Limb (tissue), 2 donors: Measurements from ENCODE around the gene HCFC1R1.

Experiments
- DNase-seq, 2 donors: peaks; one replicate each; pipeline ENCODE4 v3.0.0-alpha.2; 2016; ENCODE audit errors: extremely low spot score in 2 of 2

Gene HCFC1R1

DNA sequence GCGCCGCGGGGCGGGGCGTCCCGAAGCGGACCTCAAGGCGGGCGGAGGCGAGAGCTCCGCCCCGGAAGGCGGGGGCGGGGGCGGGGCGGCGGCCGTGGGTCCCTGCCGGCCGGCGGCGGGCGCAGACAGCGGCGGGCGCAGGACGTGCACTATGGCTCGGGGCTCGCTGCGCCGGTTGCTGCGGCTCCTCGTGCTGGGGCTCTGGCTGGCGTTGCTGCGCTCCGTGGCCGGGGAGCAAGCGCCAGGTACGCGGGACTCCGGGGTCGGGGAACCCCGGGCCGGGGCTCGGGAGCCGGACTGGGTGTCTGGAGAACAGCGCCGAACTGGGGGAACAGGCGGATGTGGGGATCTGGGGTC lies 3.5 kb downstream of the HCFC1R1 start, which contains the start of gene TNFRSF12A:
Gene TNFRSF12A, plus strand, starts transcription at position 122 of the 357 bp plus-strand sequence. Its CDS starts 30 bp downstream, at position 152.
- DNase-seq, result peak; percentile 70 to 86

DNA sequence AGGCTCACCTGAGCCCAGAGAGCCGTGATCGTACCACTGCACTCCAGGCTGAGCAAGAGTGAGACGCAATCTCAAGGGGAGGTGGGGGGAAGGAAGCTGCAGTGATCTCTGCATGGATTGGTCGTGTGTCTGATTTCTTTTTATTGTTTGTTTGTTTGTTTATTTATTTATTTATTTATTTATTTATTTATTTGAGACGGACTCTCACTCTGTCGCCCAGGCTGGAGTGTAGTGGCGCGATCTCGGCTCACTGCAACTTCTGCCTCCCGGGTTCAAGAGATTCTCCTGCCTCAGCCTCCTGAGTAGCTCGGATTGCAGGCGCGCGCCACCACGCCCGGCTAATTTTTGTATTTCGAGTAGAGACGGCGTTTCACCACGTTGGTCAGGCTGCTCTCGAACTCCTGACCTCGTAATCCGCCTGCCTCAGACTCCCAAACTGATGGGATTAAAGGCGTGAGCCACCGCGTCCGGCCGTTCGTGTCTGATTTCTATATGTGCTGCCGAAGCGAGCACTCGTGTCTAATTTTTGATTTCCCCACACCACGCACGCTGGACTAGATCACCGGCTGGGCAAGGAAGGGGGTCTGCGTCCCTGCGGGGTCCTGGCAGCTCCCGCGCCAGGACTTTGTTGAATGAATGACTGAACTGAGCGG lies 4.0 kb downstream of the HCFC1R1 start:
- DNase-seq, result no peak

DNA sequence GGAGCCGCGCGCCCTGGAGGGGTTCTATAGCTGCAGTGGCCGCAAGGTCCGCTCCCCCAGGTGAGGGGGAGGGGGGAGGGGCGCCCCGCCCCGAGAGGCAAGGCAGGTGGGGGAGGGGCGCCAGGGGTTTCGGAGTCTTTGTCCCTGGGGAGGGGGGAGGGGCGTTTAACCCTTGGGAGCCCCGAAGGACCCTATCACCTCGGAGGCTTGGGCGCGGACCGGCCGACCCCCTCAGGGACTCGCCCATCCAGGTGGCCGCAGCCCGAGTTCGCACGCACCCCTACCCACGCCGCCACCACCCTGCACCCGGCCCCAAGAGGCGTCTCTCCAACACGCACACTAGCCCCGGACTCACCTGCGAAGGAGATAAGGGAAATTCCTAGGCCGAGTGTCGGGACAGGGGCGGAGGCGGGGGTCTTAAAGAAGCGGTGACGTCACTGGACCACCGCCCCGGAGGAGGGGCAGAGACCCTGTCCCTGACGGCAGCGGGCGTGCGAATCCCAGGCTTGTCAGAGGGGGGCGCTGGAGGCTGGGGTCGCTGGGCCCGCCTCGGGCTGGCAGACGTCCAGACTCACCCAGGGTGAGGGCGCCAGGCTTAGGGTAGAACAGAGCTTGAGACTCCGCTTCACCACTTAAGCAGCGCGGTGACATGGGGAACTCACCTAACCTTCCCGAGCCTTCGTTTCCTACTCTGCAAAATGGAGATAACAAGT lies 5.8 kb downstream of the HCFC1R1 start, which contains the start of gene CLDN6:
Gene CLDN6, minus strand, starts transcription at position 390 of the 713 bp plus-strand sequence. CDS start 2,162 bp downstream, outside the sequence.
- peak in 1 of 2 donors; percentile 73 for DNase-seq

DNA sequence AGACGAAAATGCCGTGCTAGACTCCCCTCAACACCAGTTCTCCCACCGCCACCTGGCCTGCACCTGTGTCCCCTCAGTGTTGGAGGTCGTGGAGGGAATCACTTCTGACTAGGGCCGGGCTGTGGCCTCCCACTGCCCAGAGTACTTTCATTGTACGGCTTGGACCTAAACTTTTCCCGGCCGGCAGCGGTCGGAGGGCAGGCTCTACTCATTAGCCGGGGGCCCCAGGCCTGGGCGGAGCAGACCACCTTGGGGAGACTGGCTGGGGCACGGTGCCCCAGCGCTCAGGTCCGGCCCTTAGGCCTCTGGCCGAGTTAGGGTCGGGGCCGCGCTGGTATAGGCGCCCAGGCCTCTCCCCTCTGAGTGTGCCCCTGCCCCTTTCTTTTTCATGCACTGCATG lies 6.4 kb downstream of the HCFC1R1 start:
- no peak for DNase-seq

DNA sequence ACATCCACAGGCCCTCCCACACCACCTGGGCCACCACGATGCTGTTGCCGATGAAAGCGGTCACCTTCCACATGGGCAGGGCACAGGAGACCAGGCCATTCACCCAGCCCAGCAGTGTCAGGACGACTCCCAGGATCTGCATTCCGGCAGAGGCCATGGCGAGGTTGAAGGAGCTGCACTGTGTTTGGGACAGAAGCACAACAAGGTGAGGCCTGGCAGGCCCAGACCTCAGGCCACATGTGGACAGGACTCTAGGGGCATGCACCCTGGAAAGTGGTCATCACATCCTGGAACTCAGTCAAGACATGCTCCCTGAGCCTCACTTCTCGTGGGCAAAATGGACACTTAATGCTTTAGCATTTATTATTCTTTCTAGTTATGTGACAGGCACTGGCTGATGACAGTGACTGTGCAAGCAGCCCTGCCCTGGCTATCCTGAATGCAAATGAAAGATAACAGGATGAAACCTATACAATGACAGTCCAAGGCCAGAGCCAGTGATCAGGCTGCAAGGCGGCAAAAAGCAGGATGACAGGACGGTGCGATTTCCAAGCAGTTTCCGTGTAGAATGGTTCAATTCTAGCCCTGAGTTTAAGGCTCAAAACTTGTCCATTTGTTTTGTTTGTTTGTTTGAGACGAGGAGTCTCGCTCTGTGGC lies 7.7 kb downstream of the HCFC1R1 start:
- no peak for DNase-seq

DNA sequence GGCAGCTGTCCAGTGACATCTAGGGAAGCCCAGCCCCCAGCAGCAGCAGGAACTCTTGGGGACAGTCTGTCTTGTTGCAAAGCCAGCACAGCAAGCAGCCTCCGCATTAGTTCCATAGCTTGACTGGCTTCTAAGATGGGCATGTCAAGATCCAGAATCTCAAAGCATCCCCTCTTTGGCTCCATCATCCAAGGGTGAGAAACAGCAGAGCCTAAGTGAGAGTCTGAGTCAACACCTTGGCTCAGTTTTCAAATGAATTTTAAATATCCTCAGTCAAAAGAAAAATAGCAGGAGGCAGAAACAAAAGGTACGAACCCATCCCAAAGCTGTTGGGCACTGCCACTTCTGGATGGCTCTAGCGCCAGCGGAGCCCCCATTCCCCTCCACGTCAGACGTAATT lies 8.8 kb downstream of the HCFC1R1 start:
- no peak for DNase-seq

DNA sequence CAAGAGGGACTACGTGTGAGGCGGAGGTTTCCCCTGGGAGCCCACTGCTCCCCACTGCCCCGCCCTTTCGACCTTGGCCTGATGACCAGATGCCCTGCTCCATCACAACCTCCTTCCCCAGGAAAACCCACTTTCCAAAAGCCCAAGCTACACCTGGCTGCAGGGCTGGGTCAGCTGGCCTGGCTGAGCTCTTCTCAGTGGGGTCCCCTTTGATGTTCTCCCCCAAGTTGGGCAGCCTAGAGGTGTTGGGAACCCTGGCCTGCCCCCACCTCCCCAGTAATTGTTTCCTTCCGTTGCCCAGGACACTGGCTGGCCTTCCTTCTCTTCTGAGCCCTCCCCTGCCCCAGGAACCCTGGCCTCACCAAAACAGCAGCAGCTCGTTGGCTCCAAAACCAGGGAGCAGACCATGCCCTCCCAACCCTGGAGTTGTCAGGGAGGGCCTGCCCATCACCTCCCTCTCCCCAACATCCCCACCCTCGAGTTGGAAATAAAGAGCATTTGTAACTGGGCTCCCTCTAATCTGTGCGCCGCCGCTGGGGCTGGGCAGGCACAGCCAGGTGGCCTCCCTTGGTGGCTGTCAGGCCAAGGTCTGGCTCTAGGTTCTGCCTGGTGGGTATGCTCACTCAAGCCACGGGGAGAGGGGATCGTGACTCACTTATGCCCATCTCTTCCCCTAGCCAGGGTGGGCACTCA lies 9.6 kb downstream of the HCFC1R1 start:
- DNase-seq, result no peak

DNA sequence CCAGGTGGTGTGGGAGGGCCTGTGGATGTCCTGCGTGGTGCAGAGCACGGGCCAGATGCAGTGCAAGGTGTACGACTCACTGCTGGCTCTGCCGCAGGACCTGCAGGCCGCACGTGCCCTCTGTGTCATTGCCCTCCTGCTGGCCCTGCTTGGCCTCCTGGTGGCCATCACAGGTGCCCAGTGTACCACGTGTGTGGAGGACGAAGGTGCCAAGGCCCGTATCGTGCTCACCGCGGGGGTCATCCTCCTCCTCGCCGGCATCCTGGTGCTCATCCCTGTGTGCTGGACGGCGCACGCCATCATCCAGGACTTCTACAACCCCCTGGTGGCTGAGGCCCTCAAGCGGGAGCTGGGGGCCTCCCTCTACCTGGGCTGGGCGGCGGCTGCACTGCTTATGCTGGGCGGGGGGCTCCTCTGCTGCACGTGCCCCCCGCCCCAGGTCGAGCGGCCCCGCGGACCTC lies 10.2 kb downstream of the HCFC1R1 start:
- no peak for DNase-seq

DNA sequence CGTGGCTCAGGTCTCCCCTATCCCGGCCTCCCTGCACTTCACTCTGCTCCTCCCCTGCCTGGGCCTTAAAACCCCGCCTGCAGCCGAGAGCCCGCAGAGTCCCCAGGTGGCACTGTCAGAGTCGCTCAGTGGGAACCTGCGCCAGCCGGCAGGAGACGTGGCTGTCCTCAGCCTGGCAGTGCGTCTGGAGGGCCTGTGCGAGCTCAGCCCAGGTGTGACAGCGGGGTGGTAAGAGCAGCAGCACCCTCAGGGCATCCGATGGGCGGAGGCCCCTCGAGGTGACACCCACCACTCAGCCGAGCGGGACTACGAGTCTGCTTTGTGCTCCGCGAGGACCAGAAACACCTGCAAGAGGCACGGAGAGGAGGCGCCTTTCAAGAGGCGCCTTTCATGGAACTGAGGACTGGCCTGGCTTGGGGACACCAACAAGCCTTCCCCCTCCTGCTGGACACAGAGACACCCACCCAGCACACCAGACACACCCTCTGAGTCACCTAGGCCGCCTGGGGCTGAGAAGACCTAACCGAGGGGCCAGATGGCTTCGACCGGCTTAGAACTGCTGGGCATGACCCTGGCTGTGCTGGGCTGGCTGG lies 10.8 kb downstream of the HCFC1R1 start, which contains the start of gene CLDN9:
Gene CLDN9, plus strand, starts transcription at position 96 of the 593 bp plus-strand sequence. Its CDS starts 440 bp downstream, at position 536.
- DNase-seq, result no peak

DNA sequence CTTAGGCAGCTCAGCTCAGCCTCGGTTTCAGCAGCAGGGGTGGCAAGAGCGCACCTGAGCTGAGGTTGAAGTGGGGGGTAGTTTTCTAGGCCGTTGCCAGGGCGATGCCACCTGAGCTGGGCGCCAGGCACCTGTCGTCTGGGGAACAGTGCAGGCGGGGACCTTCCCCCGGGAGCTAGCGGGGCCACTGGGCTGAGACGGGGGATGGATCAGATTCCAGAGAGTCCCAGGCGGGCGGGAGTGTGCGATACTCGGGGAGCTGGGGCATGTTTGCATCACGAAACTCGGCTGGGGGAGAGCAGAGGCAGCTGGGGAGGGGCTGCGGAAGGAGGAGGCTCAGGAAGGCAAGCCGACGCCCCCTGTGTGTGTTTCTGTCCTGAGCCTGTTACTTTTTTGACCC lies 11.5 kb downstream of the HCFC1R1 start:
- DNase-seq, result no peak

DNA sequence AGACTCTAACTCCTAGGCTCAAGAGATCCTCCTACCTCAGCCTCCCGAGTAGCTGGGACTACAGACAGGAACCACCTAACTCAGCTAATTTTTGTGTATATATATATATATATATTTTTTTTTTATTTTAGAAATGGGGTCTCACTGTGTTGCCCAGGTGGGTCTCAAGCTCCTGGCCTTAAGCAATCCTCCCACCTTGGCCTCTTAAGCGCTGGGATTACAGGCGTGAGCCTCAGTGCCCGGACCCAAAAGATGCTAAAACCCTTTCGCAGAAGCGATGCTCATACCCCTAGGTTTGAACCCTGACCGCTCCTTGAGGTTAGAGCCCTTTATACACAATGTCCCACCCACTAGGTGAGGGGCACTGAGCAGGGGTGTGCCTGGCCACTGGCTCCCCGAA lies 13.2 kb downstream of the HCFC1R1 start:
- DNase-seq, result no peak

DNA sequence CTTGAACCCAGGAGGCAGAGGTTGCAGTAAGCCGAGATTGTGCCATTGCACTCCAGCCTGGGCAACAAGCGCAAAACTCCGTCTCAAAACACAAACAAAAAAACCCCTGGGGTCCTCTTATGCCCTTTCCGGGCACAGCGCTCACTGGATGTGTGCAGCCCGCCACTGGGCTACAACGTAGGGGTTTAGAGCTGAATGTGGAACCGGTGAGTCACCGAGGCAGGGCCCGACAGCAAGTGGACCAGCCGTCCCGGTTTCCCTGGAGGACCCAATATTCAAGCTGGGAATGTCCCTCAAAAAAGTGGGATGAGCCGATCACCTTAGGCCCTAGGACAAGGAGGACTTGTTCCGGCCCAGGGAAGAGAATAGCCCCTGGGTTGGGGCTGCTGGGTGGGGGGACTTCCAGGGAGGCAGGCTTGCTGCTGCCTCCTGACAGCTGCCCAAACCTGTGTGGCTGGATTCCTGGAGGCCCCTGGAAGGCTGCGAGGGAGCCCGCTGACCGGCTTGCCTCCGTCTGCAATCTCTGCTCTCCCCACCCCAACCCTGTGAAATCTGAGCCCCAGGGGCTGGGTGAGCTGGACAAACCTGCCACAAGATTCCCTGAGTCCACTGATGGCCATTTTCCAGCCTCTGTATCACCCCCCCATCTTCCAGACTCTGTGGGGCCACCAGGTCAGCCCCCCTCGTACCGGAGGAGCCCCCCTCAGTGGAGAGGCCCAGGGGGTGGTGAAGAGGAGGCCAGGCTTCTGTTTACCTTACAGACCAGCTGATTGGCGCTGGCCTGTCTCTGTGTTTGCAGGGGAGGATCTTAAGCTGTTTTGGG lies 14.0 kb downstream of the HCFC1R1 start:
- DNase-seq, result no peak

DNA sequence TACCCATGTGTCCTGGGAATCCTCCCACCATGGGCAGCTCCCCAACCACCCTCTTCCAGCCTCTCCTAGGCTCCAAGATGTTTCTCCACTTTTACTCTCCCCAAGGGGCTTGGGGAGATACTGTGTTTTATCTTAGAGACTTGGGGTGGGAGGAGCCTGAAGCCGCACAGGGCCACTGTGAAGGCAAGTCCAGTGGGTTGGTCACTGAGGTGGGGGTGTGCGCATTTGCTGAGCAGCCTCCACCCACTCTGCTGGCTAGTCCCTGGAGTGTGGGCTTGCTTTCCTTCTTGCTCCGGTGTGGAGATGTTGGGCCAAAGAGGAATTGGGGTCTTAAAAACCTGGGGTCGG lies 15.1 kb downstream of the HCFC1R1 start:
- DNase-seq, result no peak

DNA sequence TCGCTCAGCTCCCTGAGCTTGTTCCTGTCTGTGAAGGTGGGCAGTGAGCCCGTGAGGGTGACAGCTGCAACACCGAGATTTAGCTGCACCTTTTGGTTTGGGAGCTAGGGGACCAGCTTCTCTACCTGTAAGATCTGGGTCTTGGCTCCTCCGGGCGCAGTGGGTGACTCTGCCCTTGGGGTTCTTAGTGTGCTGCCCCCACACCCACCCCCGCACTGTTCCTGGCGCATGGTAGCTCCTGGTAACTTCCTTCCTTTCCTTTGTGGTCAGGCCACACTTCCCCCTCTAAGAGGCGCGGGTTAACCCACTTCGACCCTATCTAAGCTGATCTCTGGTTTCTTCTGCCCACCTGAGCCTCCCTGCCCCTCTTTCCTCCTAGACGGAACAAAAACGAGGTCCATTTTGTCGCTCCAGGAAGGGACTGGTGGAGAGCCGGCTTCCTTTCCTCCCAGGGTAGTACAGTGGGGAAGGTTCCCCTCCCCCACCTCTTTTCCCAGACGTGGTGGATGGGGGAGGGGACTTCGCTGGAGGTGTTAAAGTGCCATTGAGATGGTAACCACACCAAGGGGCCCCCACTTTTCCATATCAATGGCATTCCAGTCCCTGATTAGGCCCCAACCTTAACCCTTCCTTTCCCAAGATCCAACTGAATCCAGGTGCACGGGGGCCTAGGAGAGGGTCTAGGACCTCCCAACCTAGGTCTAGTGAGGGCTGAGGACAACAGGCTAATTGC lies 15.6 kb downstream of the HCFC1R1 start:
- no peak for DNase-seq

DNA sequence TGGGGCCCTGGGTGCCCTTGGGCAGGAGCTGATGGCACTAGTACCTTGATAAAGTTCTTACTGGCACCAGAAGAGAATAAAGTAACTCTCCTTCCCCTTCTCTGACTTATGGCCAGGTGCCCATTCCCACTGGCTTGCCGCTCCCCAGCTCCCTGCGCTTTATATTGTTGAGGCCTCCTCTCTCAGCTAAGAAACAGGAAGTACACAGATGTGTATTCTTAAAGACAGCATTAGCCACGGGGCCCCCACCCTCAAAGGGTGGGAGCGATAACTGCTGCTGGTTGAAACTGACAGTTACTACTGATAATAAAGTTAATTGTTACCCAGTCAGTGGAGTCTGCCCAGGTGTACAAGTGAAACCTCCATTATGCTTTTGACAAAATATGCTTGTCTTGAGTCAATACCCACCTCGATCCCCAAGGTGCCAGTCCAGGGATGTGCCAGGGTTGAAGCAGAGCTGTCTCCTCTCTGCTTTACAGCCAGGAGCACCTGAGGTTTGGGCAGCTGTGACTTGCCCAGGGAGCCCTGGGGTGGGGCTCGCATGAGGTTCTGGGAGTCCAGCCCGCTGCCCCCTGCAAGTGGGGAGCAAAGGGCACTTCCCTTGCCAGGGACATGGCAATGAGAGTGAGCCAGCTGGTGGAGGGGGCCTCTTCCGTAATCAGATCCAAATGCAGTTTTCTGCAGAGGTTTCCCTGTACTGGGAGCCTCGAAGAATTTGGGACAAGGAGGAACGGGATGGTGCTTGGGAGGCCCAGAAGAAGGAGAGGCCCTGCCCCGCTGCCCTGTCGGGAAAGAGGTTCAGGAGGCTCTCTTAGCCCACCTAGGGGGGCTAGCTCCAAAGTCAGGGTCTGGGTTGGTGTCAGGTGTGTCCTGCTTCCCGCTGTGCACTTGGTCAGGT lies 16.4 kb downstream of the HCFC1R1 start:
- no peak for DNase-seq

DNA sequence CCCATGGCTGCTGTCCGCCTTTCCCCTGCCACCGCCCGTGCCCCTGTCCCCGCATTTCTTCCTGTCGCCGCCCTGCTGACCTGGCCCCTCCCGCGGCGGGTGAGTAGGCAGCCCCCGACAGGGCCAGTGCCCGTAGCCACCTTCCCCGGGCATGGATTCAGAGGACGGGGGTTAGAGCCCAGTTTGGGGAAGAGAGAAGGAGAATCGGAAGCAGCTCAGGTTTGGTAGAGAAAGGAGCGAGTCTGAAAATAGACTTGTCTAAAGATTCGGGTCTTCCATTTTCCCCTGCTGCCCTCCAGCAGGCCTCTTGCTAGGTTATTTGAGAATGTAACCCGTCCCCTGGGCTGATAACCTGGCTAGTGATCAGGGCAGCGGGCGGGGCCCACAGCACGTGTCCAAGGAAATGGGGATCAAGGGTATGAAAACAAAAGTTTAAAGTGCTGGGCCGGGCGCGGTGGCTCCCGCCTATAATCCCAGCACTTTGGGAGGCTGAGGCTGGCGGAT lies 18.9 kb downstream of the HCFC1R1 start:
- no peak for DNase-seq

DNA sequence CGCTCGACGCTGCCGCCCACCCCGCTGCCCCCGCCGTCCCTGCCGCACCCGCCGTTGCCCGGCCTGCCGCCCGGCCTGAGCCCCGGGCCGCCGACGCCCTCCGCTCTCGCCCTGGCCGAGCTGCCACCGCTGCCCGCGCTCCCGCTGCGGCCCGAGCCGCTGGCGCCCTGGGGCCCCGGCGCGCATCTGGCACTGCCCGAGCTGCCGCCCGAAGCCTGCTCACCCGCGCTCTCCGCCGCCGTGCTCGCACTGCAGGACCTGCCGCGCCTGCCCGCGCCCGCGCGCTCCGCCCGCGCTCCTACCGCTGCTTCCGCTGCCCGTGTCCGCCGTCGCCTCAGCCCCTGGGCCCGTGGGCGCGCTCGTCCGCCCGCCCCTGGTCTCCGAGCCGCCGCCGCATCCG lies 19.4 kb downstream of the HCFC1R1 start:
- no peak for DNase-seq

DNA sequence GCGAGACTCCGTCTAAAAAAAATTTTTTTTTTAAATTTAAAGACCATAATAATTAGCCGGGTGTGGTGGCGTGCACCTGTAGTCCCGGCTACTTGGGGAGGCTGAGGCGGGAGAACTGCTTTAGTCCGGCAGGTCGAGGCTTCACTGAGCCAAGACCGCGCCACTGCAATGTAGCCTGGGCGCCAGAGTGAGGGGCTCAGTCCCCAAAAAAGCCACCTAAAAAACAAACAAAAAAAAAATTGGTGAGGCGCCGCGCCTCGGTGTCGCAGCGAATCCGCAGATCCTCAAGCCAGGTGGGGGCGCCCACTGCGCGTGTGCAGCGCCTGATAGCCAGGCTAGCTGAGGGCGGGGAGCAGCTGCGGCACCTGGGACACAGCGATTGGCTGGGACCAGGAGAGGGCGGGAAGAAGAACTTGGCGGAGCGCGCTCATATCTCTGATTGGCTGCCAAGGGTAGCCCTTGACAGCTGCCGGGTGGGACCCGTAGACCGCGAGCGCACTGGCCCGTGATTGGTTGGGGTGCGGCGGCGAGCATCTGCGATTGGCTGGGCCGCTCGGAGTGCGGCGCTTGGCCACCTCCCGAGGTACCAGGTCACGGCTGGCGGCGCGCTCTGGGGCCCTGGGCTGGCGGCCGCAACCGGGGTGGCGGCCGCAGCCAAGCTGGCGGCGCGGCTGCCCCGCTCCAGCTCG lies 20.0 kb downstream of the HCFC1R1 start:
- DNase-seq, result peak; percentile 95
